Measurements from ENCODE around the gene LCN2.

- TF ChIP-seq POLR2AphosphoS5 (IDR thresholded peaks at IDR 0.05; ENCODE audit: low read depth) (no peak), CREB1 (CRISPR knock-in tag; IDR thresholded peaks at IDR 0.05; ENCODE audit: low read depth) (no peak), CTCF (conservative IDR thresholded peaks at IDR 0.05; ENCODE audit: low read depth in 2 of 2) (no peak), EZH2 (IDR thresholded peaks at IDR 0.05; ENCODE audit: low read depth, unreplicated experiment) (no peak), EZH2phosphoT487 (IDR thresholded peaks at IDR 0.05; ENCODE audit: unreplicated experiment) (no peak), STAT1 (IDR thresholded peaks at IDR 0.05; ENCODE audit: unreplicated experiment) (no peak), ZNF114 (CRISPR knock-in tag; IDR thresholded peaks at IDR 0.05) (no peak), NANOG (IDR thresholded peaks at IDR 0.05; ENCODE audit: borderline replicate concordance) (no peak), JUNB (IDR thresholded peaks at IDR 0.05; ENCODE audit: unreplicated experiment) (no peak), REST (IDR thresholded peaks at IDR 0.05; ENCODE audit: unreplicated experiment) (no peak), ZNF462 (CRISPR knock-in tag; IDR thresholded peaks at IDR 0.05) (no peak), ETS1 (IDR thresholded peaks at IDR 0.05) (no peak)
Observed at GRCh38 chr9:128104171-128104618, 45.1 kb upstream of the LCN2 start.

Data from GM23338 (cell line).